Mucosa of rectum (tissue), 2 donors: Measurements from ENCODE around the gene TPM1.

Experiments used
- H3K27ac ChIP-seq, 2 donors: one replicate each; pipeline ENCODE4 v1.7.0; 2013; ENCODE audit warnings: inconsistent platforms in 2 of 2, low read depth in 2 of 2, low read length in 2 of 2
- H3K27me3 ChIP-seq, 2 donors: one replicate each; pipeline ENCODE4 v1.7.0; 2013; ENCODE audit warnings: low read length in 2 of 2; ENCODE audit not compliant: control insufficient read depth in 2 of 2, insufficient read depth in 2 of 2
- H3K36me3 ChIP-seq, 2 donors: one replicate each; pipeline ENCODE4 v1.7.0; 2013; ENCODE audit warnings: low read length in 2 of 2; ENCODE audit not compliant: control insufficient read depth in 2 of 2, insufficient read depth in 2 of 2
- H3K4me1 ChIP-seq, 2 donors: one replicate each; pipeline ENCODE4 v1.7.0; 2013; ENCODE audit warnings: low read length in 2 of 2, mild to moderate bottlenecking in 1 of 2; ENCODE audit not compliant: control insufficient read depth in 2 of 2, insufficient read depth in 2 of 2
- H3K4me3 ChIP-seq, 2 donors: one replicate each; pipeline ENCODE4 v1.7.0; 2013; ENCODE audit warnings: low read length in 2 of 2
- H3K9ac ChIP-seq, 2 donors: one replicate each; pipeline ENCODE4 v1.7.0; 2013; ENCODE audit warnings: low read length in 2 of 2, low read depth in 1 of 2, mild to moderate bottlenecking in 1 of 2
- H3K9me3 ChIP-seq, 2 donors: one replicate each; pipeline ENCODE4 v1.7.0; 2013; ENCODE audit warnings: low read length in 2 of 2; ENCODE audit not compliant: control insufficient read depth in 2 of 2
- donor health status: healthy.
- donor health status: Normal muscosa, but diverticular disease.

The TPM1 gene

GRCh38 chr15:63040509-63040908 lies 2.0 kb upstream of the TPM1 start:
- Histone ChIP-seq H3K9ac (peak overlapping the region in 1 of 2 donors; percentile 87), H3K9me3 (no peaks in the 10 kb centered on the region), H3K4me3 (no peak overlapping the region), H3K36me3 (peaks cover 3 to 7% of the 10 kb centered on the region in 2 donors), H3K27me3 (peaks cover 0 to 6% of the 10 kb centered on the region in 2 donors), H3K27ac (no peak overlapping the region), H3K4me1 (peaks cover 7 to 33% of the 10 kb centered on the region in 2 donors)

DNA sequence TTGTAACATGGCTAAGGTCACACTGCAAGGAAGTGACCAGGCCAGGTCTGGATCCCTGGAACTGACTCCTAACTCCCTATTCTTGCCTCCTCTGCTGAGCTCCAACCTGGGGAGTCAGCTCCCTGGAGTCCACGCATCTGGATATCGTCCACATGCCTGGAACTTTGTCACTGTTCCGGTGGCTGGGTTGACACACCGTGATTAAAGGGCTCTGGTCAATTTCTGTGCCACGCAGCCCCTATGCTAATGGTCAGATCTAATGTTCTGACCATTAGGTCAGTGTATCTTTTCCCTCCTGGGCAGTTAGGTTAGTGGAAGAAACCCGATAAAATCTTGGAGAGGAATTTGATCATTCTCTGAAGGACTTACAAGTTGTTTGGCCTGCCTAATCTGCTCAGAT lies 1.6 kb upstream of the TPM1 start:
- Histone ChIP-seq H3K4me1 (peaks cover 7 to 33% of the 10 kb centered on the region in 2 donors), H3K4me3 (peak overlapping the region in 1 of 2 donors; percentile 78), H3K9me3 (no peaks in the 10 kb centered on the region), H3K36me3 (peaks cover 3 to 7% of the 10 kb centered on the region in 2 donors), H3K9ac (peak overlapping the region in 1 of 2 donors; percentile 87), H3K27me3 (peaks cover 0 to 6% of the 10 kb centered on the region in 2 donors), H3K27ac (peak overlapping the region in 1 of 2 donors; percentile 96)

DNA sequence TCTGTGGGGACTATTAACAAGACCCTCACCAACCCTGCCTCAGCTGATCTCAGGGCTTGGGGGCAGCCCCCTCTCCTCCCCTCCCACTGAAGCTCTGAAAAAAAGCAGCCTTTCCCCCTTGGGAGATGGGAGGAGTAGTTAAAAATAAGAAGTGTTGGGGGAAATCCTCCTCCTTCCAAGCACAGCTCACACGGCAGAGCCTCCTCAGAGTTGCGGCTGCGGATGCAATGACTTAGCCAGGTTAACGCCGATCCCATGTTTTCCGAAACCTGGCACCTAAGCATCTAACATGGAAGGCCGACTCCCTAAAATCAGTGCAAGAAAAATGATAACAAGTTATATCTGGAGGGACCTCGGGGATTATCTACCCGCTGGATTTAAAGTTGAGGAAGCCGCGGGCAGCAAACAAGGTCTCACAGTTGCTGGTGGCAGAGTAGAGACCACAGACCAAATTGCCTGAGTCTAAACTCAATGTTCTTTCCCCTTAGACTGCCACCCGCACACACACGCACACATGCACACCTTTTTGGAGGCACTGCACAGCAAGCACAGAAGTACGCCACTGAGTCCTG lies 1.1 kb upstream of the TPM1 start:
- no peaks in the 10 kb centered on the region for H3K9me3 ChIP-seq
- H3K27me3 ChIP-seq: peaks cover 0 to 6% of the 10 kb centered on the region in 2 donors
- peaks cover 3 to 7% of the 10 kb centered on the region in 2 donors for H3K36me3 ChIP-seq
- H3K4me3 ChIP-seq: peak overlapping the region; percentile 78 to 87
- H3K27ac ChIP-seq: peak overlapping the region; percentile 96 to 99
- peak overlapping the region; percentile 61 to 87 for H3K9ac ChIP-seq
- H3K4me1 ChIP-seq: peaks cover 7 to 31% of the 10 kb centered on the region in 2 donors

DNA sequence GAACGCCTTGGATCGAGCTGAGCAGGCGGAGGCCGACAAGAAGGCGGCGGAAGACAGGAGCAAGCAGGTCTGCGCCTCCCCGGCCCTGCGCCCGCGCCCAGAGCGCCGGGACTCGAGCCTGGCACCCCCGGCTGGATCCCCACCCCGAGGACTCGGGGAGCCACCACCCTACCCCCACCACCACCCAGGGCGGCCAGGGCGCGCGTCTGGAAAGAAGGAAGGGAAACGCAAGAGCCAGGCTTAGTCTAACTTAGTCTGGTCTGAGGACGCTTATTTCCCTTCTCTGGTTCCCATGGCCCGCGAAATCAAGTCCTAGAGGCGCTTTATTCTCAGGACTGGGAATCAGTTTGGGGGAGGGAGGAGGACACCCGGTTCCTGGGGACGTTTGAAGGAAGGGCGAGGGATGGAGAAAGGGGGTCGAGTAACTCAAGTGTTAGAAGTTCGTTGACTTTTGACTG lies 359 bp downstream of the TPM1 start:
- Histone ChIP-seq H3K27me3 (peaks cover 0 to 6% of the 10 kb centered on the region in 2 donors), H3K36me3 (peaks cover 3 to 10% of the 10 kb centered on the region in 2 donors), H3K27ac (peak overlapping the region; percentile 96 to 99), H3K9me3 (no peaks in the 10 kb centered on the region), H3K9ac (peak overlapping the region; percentile 76 to 87), H3K4me1 (peaks cover 12 to 37% of the 10 kb centered on the region in 2 donors), H3K4me3 (peak overlapping the region; percentile 78 to 87)

GRCh38 chr15:63043335-63044076 lies 959 bp downstream of the TPM1 start:
- Histone ChIP-seq H3K9ac (peak overlapping the region; percentile 76 to 87), H3K4me1 (peaks cover 12 to 37% of the 10 kb centered on the region in 2 donors), H3K36me3 (peaks cover 3 to 10% of the 10 kb centered on the region in 2 donors), H3K27ac (peak overlapping the region; percentile 96 to 99), H3K9me3 (no peaks in the 10 kb centered on the region), H3K4me3 (peak overlapping the region; percentile 78 to 87), H3K27me3 (peaks cover 0 to 6% of the 10 kb centered on the region in 2 donors)

DNA sequence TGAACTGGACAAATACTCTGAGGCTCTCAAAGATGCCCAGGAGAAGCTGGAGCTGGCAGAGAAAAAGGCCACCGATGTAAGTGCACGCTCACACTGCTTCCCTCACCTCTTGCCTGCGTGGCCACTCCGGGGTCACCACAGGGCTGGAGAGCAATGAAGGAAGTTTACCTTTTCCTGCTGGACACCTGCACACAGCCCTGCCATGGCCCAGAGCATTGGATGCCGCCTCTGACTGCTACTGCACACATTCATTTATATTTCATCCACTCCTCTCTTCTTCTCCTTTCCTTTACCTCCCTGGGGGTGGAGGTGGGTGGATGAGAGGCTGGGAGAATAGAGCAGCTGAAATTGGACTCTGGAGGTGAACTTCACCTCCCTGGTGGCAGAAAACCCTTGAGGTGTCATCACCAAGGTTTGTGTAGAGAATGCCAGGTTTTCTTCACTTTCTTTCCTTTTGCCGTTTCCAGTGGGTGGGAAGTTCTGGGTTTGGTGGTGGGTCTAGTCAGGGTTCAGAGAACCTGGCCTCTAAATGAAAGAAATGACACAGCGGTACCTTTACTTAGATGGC lies 1.6 kb downstream of the TPM1 start:
- H3K4me3 ChIP-seq: peak overlapping the region; percentile 78 to 87
- H3K4me1 ChIP-seq: peaks cover 12 to 41% of the 10 kb centered on the region in 2 donors
- no peaks in the 10 kb centered on the region for H3K9me3 ChIP-seq
- peak overlapping the region; percentile 76 to 87 for H3K9ac ChIP-seq
- peak overlapping the region; percentile 96 to 99 for H3K27ac ChIP-seq
- peaks cover 3 to 10% of the 10 kb centered on the region in 2 donors for H3K36me3 ChIP-seq
- peaks cover 0 to 6% of the 10 kb centered on the region in 2 donors for H3K27me3 ChIP-seq

DNA sequence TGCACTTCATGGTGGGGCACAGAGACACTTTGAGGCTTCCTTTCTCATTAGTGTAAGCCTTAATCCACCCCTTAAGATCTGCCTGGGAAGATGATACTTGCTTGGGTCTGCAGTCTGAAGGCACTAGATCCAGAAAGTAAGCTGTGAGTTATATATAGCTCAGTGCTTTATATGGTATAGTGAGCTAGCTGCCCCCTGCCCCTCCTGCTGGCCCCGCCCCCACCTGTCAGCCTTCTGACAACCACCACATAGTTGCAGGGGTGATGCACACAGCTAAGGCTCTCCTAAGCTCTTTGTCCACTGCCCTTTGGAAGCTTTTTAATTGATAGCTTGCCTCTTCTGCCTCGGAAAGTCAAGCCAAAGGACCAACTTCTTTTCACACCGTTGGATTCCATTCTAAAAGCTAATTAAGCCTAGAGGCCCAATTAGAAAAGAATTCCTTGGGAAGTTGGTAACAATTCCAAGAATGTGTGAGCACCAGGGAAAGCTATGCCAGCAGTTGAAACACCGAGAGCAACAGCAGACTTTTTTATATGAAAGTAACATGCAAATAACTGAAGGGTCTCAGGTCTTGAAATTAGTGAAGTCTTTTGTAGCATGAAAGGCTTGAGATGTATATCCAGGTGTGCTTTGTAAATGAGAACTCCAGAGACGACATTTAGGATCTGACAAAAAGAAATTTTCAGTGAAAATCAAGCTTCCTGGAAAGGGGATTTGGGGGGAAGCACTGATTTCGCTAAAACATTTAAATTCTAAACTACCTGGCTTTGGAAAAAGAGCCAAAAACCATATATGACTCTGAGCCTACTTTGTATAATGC lies 2.3 kb downstream of the TPM1 start:
- peaks cover 0 to 6% of the 10 kb centered on the region in 2 donors for H3K27me3 ChIP-seq
- no peaks in the 10 kb centered on the region for H3K9me3 ChIP-seq
- peak overlapping the region; percentile 76 to 99 for H3K9ac ChIP-seq
- peaks cover 16 to 47% of the 10 kb centered on the region in 2 donors for H3K4me1 ChIP-seq
- peak overlapping the region; percentile 96 to 99 for H3K27ac ChIP-seq
- H3K4me3 ChIP-seq: peak overlapping the region; percentile 78 to 87
- peaks cover 3 to 10% of the 10 kb centered on the region in 2 donors for H3K36me3 ChIP-seq

- Histone ChIP-seq H3K36me3 (peaks cover 5 to 10% of the 10 kb centered on the region in 2 donors), H3K27me3 (peaks cover 0 to 3% of the 10 kb centered on the region in 2 donors), H3K27ac (peak overlapping the region; percentile 96 to 99), H3K4me1 (peaks cover 22 to 53% of the 10 kb centered on the region in 2 donors), H3K4me3 (peak overlapping the region; percentile 78 to 87), H3K9ac (peak overlapping the region in 1 of 2 donors; percentile 99), H3K9me3 (no peaks in the 10 kb centered on the region)
Measured at GRCh38 chr15:63045465-63045840, 2.9 kb downstream of the TPM1 start.

DNA sequence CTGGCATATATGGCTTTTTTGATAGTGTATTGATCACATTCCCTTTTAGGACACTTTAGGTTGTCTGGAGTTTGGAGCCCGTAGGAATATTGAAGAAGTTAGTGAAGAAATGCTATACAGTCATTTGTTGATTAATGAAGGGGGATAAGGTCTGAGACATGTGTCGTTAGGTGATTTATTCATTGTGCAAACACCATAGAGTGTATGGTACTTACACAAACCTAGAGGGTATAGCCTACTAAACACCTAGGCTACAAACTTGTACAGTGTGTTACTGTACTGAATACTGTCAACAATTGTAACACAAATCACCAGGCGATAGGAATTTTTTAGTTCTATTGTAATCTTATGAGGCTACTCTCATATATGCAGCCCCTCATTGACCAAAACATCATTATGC lies 3.3 kb downstream of the TPM1 start:
- peak overlapping the region; percentile 78 to 87 for H3K4me3 ChIP-seq
- peaks cover 26 to 57% of the 10 kb centered on the region in 2 donors for H3K4me1 ChIP-seq
- no peaks in the 10 kb centered on the region for H3K9me3 ChIP-seq
- peaks cover 5 to 10% of the 10 kb centered on the region in 2 donors for H3K36me3 ChIP-seq
- H3K9ac ChIP-seq: peak overlapping the region in 1 of 2 donors; percentile 99
- H3K27ac ChIP-seq: peak overlapping the region; percentile 96 to 99
- H3K27me3 ChIP-seq: peaks cover 0 to 3% of the 10 kb centered on the region in 2 donors
